Measurements from ENCODE around the gene ARSK. TPM values are rescaled to one million over a fixed set of nuclear protein-coding genes. Genes with fewer than 3 reads are reported as not detected.

ARSK gene
- total and polyA plus RNA-seq, 2 of the 4 experiments (the other 2 are of a cell fraction), result 15.1 to 22.0 TPM

GRCh38 chr5:95624368-95624767, 69.5 kb downstream of the ARSK start:
- Histone ChIP-seq H3K4me2 (ENCODE audit: low read depth, low read length) (no peak overlapping the region), H3K14ac (replicated peaks; ENCODE audit: low read depth, low read length) (no peak overlapping the region), H2BK120ac (ENCODE audit: low read depth, low read length) (no peak overlapping the region; the same call in 1 of the 2 replicates), H3K4me1 (ENCODE audit: control insufficient read depth, insufficient read depth, low read length) (peaks cover 13% of the 10 kb centered on the region), H3K18ac (ENCODE audit: low read depth, low read length) (no peak overlapping the region), H3K36me3 (ENCODE audit: control insufficient read depth, insufficient read depth, low read length) (no peaks in the 10 kb centered on the region), H3K9me3 (ENCODE audit: control insufficient read depth, insufficient read depth, low read length) (no peaks in the 10 kb centered on the region), H2AFZ (replicated peaks; ENCODE audit: low read length, poor library complexity) (no peak overlapping the region), H4K91ac (ENCODE audit: insufficient read depth, low read depth, low read length) (no peak overlapping the region), H3K9ac (ENCODE audit: low read depth, low read length) (no peak overlapping the region), H2BK20ac (ENCODE audit: low read depth, low read length) (no peak overlapping the region), H2BK15ac (ENCODE audit: low read depth, low read length) (no peak overlapping the region), H2AK5ac (ENCODE audit: low read depth, low read length) (no peak overlapping the region), H3K4me3 (ENCODE audit: insufficient read depth, low read depth, low read length) (no peak overlapping the region), H2AK9ac (replicated peaks; ENCODE audit: low read depth, low read length, poor library complexity) (no peak overlapping the region), H4K8ac (ENCODE audit: low read depth in 2 of 2, low read length in 2 of 2) (no peak overlapping the region), H2BK5ac (ENCODE audit: low read depth, low read length, poor library complexity, severe bottlenecking) (no peak overlapping the region), H3K23ac (ENCODE audit: low read depth, low read length) (no peak overlapping the region), H3K56ac (ENCODE audit: extremely low read depth, insufficient read depth, low read length) (no peak overlapping the region), H4K20me1 (ENCODE audit: insufficient read depth, low read length) (no peaks in the 10 kb centered on the region), H3K9me1 (ENCODE audit: insufficient read depth, low read length) (no peaks in the 10 kb centered on the region), H3K79me1 (ENCODE audit: low read depth in 1 of 2, low read length in 2 of 2) (no peaks in the 10 kb centered on the region), H3K27ac (ENCODE audit: insufficient read depth, low read length) (no peak overlapping the region), H3K27me3 (ENCODE audit: control insufficient read depth, insufficient read depth, low read length) (no peaks in the 10 kb centered on the region), H4K5ac (ENCODE audit: low read depth, low read length) (no peak overlapping the region), H3K4ac (ENCODE audit: low read depth, low read length) (no peak overlapping the region)
- TF ChIP-seq MAFK (IDR thresholded peaks at IDR 0.05; ENCODE audit: low read depth, low read length) (no peak), SMC3 (IDR thresholded peaks at IDR 0.05; ENCODE audit: low read depth, low read length) (no peak), CTCF (conservative IDR thresholded peaks at IDR 0.05; ENCODE audit: low read depth, low read length) (no peak), CEBPB (IDR thresholded peaks at IDR 0.05; ENCODE audit: low read depth, low read length) (no peak), NFE2L2 (IDR thresholded peaks at IDR 0.05; ENCODE audit: low read depth, low read length) (no peak), RFX5 (IDR thresholded peaks at IDR 0.05; ENCODE audit: low read depth, low read length) (no peak), RCOR1 (IDR thresholded peaks at IDR 0.05; ENCODE audit: insufficient replicate concordance, low read length) (no peak), RAD21 (IDR thresholded peaks at IDR 0.05; ENCODE audit: low read length) (no peak), USF2 (IDR thresholded peaks at IDR 0.05; ENCODE audit: low read depth, low read length) (no peak), ELK1 (IDR thresholded peaks at IDR 0.05; ENCODE audit: borderline replicate concordance, low read depth, low read length) (no peak), FOS (IDR thresholded peaks at IDR 0.05; ENCODE audit: low read depth, low read length) (no peak), BHLHE40 (IDR thresholded peaks at IDR 0.05; ENCODE audit: low read depth, low read length) (no peak), MXI1 (IDR thresholded peaks at IDR 0.05; ENCODE audit: borderline replicate concordance, low read depth, low read length) (no peak), MAZ (IDR thresholded peaks at IDR 0.05; ENCODE audit: borderline replicate concordance, low read depth, low read length) (no peak), CHD1 (IDR thresholded peaks at IDR 0.05; ENCODE audit: low read depth, low read length) (no peak), POLR2A (IDR thresholded peaks at IDR 0.05; ENCODE audit: low read depth, low read length) (no peak)
- ATAC-seq (ENCODE audit: low read depth) (no peak), DNase-seq (no peak)
- dilution Hi-C loops (cut with HindIII; ENCODE audit: low sequenced_read_pairs, unreplicated experiment), result no loop called here
- intact Hi-C loops (cut with micrococcal nuclease), result no loop called here
- WGBS, 2 experiments (ENCODE audit: extremely low coverage in 2 of 2, insufficient read length in 1 of 2), result no CpG with 5 or more reads among the region's 2 CpGs
- ChIA-PET CTCF (no interaction called here), POLR2A (ENCODE audit: unreplicated experiment) (no interaction called here)
- BruUV-seq (replicated peaks), result no TSS peak
- in situ Hi-C loops (cut with MboI; ENCODE audit: low sequenced_read_pairs), result no loop called here
